Activated naive CD4-positive, alpha-beta T cell treated with anti-CD3 and anti-CD28 coated beads for 36 hours (primary cell): ENCODE data around the gene SPSB3. TPM values are rescaled to one million over a fixed set of nuclear protein-coding genes. Genes with fewer than 3 reads are reported as not detected.
A peak's percentile ranks its signal among the peaks of the same experiment; 100 is the strongest.

ENCODE experiments used
- CTCF ChIA-PET: fragments of 350-600 bp; sonication (Branson Sonifier 250); formaldehyde crosslinking; loops from one replicate; lab custom pipeline; 2021; ENCODE audit warnings: antibody characterized with exemption; lab: Charles Lee
- DNase-seq: peaks from one replicate; pipeline ENCODE4 v3.0.0-alpha.2; 2020
- H3K27ac Mint-ChIP-seq: one replicate; pipeline ENCODE4 v1.8.0; 2021; ENCODE audit warnings: mild to moderate bottlenecking, mixed read lengths
- H3K27me3 Mint-ChIP-seq: one replicate; pipeline ENCODE4 v1.8.0; 2021; ENCODE audit warnings: low read depth, mixed read lengths
- H3K36me3 Mint-ChIP-seq: one replicate; pipeline ENCODE4 v1.8.0; 2021; ENCODE audit warnings: low read depth, mixed read lengths
- H3K4me1 Mint-ChIP-seq: one replicate; pipeline ENCODE4 v1.8.0; 2021; ENCODE audit warnings: low read depth, mixed read lengths
- H3K4me3 Mint-ChIP-seq: one replicate; pipeline ENCODE4 v1.8.0; 2021; ENCODE audit warnings: mild to moderate bottlenecking, moderate library complexity, mixed read lengths
- H3K9me3 Mint-ChIP-seq: one replicate; pipeline ENCODE4 v1.8.0; 2021; ENCODE audit warnings: mixed read lengths
- intact Hi-C: fragments of 100-400 bp; cut with micrococcal nuclease; formaldehyde crosslinking; loops from one replicate; pipeline ENCODE4 v1.15.1; 2023
- total RNA-seq, 2 experiments: library from RNA; stranded (reverse); gene quantifications; one replicate each; pipeline ENCODE4 v1.2.3, GENCODE V29; 2021

The SPSB3 gene
- total RNA-seq, 2 experiments from 2014 or later: 14.0 to 17.0 TPM

DNA sequence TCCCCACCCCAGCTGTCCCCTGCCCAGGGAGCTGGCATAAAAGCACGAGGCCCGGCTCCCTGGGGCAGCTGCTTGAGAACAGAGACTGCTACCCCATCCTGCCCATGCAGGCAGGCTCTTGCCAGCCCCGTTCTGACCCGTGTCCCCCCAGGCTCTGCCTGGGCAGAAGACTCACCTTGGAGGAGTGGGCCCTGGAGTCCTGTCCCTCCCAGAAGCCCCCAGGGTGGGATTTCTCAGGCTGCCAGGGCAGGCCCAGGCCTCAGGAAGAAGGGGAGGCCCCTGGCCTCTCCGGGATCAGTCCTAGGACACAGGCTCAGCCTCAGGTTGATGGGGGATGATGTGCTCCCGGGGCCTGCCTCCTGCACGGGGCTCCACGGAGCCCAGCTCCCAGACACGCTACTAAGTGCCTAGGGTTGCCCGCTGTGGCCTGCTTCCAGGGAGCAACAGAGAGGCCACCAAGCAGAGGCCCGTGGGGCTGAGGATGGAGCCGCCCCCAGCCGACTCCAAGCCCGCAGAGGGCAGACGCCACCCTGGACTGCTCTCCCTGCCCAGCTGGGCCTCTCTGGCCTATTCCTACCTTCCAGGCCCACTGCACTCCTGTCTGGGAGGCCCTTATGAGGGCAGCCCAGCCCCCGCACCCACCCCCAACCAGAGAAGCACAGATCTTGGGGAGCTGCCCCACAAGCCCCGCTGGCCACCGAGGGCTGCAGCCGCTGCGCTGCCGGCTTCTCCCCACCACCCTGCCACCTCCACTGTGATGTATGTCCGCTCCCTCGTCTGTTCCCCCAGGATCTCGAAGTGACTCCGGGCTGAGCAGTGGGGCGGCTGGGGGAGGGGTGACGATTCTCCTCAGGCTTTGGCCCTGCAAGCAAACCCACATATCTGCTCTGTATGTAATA is 12.7 kb downstream of the SPSB3 start:
- intact Hi-C loops: loop anchor here (5.0 kb wide), 2 partner anchors 173 to 347 kb away; partner anchors contain the start of genes MSRB1 and UQCC4
- peak overlapping the region; percentile 80 for H3K27ac Mint-ChIP-seq
- H3K4me3 Mint-ChIP-seq: peak overlapping the region; percentile 93
- no peaks in the 10 kb centered on the region for H3K27me3 Mint-ChIP-seq
- no peaks in the 10 kb centered on the region for H3K9me3 Mint-ChIP-seq
- peaks cover 15% of the 10 kb centered on the region for H3K36me3 Mint-ChIP-seq
- no peak for DNase-seq
- CTCF ChIA-PET: no interaction called here
- H3K4me1 Mint-ChIP-seq: peaks cover 3% of the 10 kb centered on the region

DNA sequence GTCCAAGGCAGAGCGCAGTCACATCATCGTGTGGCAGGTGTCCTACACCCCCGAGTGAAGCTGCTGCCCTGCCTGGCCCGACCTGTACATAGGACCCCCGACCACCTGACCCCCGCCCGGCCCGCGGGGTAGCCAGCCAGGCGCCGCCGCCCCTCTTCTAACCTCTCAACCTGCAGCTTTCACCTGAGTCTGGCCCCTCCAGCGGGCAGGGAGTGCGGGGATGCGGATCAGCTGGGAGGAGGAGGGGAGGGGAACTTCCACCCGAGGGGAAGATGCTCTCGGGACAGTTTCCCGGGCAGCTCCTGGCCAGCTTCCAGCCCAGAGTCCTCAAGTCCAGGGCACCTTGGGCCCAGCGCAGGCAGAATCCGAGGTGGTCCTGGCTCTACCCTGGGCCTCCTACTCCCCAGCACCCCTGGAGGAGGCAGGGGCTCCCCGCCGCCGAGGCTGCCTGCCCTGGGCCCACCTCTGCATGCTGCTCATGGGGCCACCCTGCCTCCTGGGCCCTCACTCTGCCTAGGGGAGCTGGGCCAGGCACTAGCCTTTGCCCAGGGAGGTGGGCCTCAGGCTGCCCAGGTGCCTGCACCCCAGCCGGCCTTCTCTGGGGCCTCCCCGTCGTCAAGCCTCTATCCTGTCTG is 13.5 kb downstream of the SPSB3 start:
- H3K27me3 Mint-ChIP-seq: no peaks in the 10 kb centered on the region
- intact Hi-C loops: no loop called here
- H3K9me3 Mint-ChIP-seq: no peaks in the 10 kb centered on the region
- peaks cover 15% of the 10 kb centered on the region for H3K36me3 Mint-ChIP-seq
- no peak for DNase-seq
- peaks cover 1% of the 10 kb centered on the region for H3K4me1 Mint-ChIP-seq
- CTCF ChIA-PET: no interaction called here
- H3K4me3 Mint-ChIP-seq: no peak overlapping the region
- no peak overlapping the region for H3K27ac Mint-ChIP-seq

DNA sequence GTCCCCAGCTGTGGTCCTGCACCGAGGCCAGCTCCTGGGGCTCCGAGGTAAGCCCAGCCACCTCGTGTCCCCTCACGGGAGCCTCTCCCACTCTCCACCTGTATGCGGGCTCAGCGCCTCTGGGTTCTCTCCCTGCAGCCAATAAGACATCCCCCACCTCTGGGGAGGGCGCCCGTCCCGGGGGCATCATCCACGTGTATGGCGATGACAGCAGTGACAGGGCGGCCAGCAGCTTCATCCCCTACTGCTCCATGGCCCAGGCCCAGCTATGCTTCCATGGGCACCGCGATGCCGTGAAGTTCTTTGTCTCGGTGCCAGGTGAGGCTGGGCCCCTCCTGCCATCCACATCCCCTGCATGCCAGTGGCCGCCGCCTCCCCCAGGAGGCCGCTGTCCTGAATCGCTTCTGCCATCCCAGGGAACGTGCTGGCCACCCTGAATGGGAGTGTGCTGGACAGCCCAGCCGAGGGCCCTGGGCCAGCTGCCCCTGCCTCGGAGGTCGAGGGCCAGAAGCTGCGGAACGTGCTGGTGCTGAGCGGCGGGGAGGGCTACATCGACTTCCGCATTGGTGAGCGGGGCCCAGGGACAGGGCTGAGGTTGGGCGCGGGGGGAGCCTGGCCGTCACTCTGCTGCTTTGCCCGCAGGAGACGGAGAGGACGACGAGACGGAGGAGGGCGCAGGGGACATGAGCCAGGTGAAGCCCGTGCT is 14.2 kb downstream of the SPSB3 start:
- CTCF ChIA-PET: no interaction called here
- H3K36me3 Mint-ChIP-seq: peaks cover 15% of the 10 kb centered on the region
- H3K4me1 Mint-ChIP-seq: no peaks in the 10 kb centered on the region
- H3K4me3 Mint-ChIP-seq: no peak overlapping the region
- peak overlapping the region; percentile 13 for H3K27ac Mint-ChIP-seq
- intact Hi-C loops: no loop called here
- no peaks in the 10 kb centered on the region for H3K9me3 Mint-ChIP-seq
- DNase-seq: no peak
- no peaks in the 10 kb centered on the region for H3K27me3 Mint-ChIP-seq

DNA sequence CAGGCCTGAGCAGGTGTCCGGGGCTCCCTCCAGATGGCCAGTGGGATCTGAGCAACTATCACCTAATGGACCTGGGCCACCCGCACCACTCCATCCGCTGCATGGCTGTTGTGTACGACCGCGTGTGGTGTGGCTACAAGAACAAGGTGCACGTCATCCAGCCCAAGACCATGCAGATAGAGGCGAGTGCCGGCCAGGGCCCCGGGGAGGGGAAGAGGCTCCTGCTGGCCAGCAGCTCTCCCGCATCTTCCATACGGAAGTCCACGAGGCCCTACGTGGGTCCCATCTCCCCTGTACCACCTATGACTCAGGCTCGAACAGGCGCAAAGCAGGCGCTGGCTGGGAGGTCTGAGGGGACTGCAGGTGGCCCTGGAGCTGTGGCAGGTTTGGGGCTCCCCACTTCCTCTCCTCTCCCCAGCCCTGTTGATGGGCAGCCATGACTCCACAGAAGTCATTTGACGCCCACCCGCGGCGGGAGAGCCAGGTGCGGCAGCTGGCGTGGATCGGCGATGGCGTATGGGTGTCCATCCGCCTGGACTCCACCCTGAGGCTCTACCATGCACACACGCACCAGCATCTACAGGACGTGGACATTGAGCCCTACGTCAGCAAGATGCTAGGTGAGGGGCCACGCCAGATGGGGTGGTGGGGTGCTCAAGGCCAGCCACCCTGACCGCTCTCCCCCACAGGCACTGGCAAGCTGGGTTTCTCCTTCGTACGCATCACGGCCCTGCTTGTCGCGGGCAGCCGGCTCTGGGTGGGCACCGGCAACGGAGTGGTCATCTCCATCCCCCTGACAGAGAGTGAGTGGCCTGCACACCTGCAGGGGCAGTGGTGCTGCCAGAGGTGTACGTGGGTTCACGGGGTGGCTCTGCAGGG is 15.0 kb downstream of the SPSB3 start:
- Mint-ChIP-seq H3K27me3 (no peaks in the 10 kb centered on the region), H3K9me3 (no peaks in the 10 kb centered on the region), H3K4me3 (no peak overlapping the region), H3K36me3 (peaks cover 12% of the 10 kb centered on the region), H3K4me1 (no peaks in the 10 kb centered on the region), H3K27ac (no peak overlapping the region)
- DNase-seq: no peak
- CTCF ChIA-PET: no interaction called here
- intact Hi-C loops: no loop called here

DNA sequence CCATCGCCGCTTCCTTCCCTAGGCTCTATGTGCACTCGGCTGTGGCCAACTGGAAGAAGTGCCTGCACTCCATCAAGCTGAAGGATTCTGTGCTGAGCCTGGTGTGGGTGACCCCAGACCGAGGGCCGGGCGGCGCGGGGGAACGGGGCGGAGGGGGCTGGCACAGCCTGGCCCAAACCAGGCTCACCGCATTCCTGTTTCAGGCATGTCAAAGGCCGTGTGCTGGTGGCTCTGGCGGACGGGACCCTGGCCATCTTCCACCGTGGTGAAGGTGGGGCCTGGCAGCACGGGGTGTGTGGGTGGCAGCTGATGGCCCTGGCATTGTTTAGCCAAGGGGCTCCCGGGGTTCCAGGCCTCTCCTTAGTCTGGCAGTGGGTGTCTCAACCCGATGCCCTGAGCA is 15.7 kb downstream of the SPSB3 start:
- H3K27ac Mint-ChIP-seq: no peak overlapping the region
- intact Hi-C loops: no loop called here
- DNase-seq: no peak
- no peaks in the 10 kb centered on the region for H3K4me1 Mint-ChIP-seq
- no peak overlapping the region for H3K4me3 Mint-ChIP-seq
- peaks cover 5% of the 10 kb centered on the region for H3K36me3 Mint-ChIP-seq
- no peaks in the 10 kb centered on the region for H3K27me3 Mint-ChIP-seq
- H3K9me3 Mint-ChIP-seq: no peaks in the 10 kb centered on the region
- CTCF ChIA-PET: no interaction called here

DNA sequence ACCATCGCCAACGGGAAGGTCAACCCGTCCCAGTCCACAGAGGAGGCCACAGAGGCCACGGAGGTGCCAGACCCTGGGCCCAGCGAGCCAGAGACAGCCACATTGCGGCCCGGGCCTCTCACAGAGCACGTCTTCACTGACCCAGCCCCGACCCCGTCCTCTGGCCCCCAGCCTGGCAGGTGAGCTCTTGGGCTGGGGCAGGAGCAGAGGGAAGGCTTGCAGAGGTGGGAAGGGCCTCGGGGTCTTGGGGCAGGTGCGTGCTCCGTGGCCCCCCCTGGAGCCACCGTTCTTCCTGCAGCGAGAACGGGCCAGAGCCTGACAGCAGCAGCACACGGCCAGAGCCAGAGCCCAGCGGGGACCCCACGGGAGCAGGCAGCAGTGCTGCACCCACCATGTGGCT is 16.1 kb downstream of the SPSB3 start:
- peaks cover 6% of the 10 kb centered on the region for H3K36me3 Mint-ChIP-seq
- DNase-seq: no peak
- H3K27me3 Mint-ChIP-seq: no peaks in the 10 kb centered on the region
- H3K4me3 Mint-ChIP-seq: no peak overlapping the region
- no peaks in the 10 kb centered on the region for H3K4me1 Mint-ChIP-seq
- intact Hi-C loops: no loop called here
- no peaks in the 10 kb centered on the region for H3K9me3 Mint-ChIP-seq
- no peak overlapping the region for H3K27ac Mint-ChIP-seq
- CTCF ChIA-PET: no interaction called here

DNA sequence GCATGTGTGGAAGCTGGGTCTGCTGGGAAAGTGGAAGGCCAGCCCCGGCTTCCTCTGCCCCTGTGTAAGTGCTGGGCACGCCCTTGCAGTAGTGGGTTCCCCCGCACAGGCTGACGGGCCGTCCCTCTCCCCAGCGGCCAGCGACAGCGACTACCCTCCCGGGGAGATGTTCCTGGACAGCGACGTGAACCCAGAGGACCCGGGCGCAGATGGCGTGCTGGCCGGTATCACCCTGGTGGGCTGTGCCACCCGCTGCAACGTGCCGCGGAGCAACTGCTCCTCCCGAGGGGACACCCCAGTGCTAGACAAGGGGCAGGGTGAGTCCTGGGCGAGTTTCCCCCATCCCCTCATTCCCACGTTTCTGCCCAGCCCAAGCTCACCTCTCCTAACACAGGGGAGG is 16.5 kb downstream of the SPSB3 start:
- no peaks in the 10 kb centered on the region for H3K4me1 Mint-ChIP-seq
- H3K27me3 Mint-ChIP-seq: no peaks in the 10 kb centered on the region
- CTCF ChIA-PET: no interaction called here
- intact Hi-C loops: no loop called here
- H3K9me3 Mint-ChIP-seq: no peaks in the 10 kb centered on the region
- H3K36me3 Mint-ChIP-seq: peaks cover 7% of the 10 kb centered on the region
- no peak for DNase-seq
- no peak overlapping the region for H3K27ac Mint-ChIP-seq
- no peak overlapping the region for H3K4me3 Mint-ChIP-seq

DNA sequence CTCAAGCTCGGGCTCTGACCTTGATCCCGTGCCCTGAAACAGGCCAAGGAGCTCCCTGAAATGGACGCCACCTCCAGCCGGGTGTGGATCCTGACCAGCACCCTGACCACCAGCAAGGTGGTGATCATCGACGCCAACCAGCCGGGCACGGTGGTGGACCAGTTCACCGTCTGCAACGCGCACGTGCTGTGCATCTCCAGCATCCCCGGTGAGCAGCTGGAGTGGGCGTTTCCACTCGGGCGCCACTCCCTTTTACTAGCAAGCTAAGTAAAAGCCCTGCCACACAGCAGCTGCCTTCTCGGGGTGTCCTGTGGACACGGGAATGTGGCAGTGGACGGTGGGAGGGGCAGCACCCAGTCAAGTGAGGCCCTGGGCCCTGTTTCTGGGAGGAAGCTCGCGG is 17.4 kb downstream of the SPSB3 start:
- CTCF ChIA-PET: no interaction called here
- Mint-ChIP-seq H3K27me3 (no peaks in the 10 kb centered on the region), H3K27ac (no peak overlapping the region), H3K4me3 (no peak overlapping the region), H3K4me1 (no peaks in the 10 kb centered on the region), H3K9me3 (no peaks in the 10 kb centered on the region), H3K36me3 (peaks cover 7% of the 10 kb centered on the region)
- intact Hi-C loops: no loop called here
- DNase-seq: no peak

DNA sequence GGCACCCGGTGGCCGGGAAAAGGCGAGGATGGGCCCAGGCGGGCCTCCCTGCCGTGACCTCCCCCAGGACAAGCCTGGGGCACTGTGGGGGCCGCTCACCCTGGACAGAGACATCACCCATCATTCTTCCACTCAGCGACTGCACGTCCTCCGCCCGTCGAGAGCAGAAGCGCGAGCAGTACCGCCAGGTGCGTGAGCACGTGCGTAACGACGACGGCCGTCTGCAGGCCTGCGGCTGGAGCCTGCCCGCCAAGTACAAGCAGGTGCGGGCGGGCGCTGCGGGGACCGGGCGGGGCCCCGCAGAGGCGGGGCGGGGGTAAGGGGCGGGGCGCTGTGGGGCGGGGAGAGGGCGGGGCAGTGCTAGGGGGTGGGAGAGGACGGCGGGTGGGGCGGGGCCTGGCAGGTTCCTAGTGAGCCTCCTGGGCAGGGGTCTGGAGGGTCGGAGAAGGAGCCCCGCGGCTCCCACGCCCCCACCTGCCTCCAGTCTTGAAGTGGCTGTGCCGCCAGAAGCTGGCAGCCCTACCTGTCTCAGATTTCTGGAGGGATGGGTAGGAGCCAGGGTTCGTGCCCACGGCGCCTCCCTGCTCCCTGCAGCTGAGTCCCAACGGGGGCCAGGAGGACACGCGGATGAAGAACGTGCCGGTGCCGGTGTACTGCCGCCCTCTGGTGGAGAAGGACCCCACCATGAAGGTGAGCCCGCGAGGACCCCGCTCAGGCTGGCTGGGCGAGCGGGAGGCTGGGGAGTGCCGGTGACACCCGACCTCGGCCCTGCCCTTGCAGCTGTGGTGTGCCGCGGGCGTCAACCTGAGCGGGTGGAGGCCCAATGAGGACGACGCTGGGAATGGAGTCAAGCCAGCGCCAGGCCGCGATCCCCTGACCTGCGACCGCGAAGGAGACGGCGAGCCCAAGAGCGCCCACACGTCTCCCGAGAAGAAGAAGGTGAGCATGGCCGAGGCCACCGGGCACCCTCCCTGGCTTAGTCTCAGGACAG is 18.6 kb downstream of the SPSB3 start:
- Mint-ChIP-seq H3K4me1 (no peaks in the 10 kb centered on the region), H3K27ac (no peak overlapping the region), H3K36me3 (peaks cover 7% of the 10 kb centered on the region), H3K9me3 (no peaks in the 10 kb centered on the region), H3K4me3 (no peak overlapping the region), H3K27me3 (no peaks in the 10 kb centered on the region)
- intact Hi-C loops: no loop called here
- CTCF ChIA-PET: no interaction called here
- no peak for DNase-seq

DNA sequence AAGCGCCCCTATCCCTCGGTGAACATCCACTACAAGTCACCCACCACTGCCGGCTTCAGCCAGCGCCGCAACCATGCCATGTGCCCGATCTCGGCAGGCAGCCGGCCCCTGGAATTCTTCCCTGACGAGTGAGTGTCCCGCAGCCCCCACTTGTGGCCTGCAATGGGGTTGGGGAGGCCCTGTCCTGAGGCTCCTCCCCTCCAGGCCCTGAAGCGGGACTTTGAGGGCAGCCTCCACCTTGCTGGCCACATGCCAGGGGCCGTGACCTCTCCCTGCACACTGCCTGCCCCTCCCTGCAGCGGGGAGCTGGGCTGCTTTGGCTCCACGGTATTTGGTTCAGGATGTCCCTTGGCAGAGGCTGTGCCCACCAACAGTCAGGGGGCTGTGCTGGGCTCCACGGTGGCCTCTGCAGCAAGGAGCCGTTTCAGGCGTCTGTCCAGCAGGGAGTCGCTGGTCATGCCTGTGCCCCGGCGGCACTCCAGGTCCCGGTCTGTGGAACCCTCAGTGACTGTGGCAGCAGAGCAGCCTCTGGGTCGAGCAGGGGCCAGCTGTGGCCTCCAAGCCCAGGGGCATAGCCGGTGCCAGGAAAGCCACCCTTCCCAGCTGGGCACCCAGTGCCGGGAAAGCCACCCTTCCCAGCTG is 19.4 kb downstream of the SPSB3 start:
- CTCF ChIA-PET: no interaction called here
- intact Hi-C loops: no loop called here
- Mint-ChIP-seq H3K4me3 (no peak overlapping the region), H3K27me3 (no peaks in the 10 kb centered on the region), H3K27ac (no peak overlapping the region), H3K36me3 (peaks cover 4% of the 10 kb centered on the region), H3K9me3 (no peaks in the 10 kb centered on the region), H3K4me1 (no peaks in the 10 kb centered on the region)
- DNase-seq: no peak
